Choroid plexus epithelial cell (primary cell): ENCODE results near the gene DPF3.

Experiments used
- DNase-seq: peaks from one replicate; pipeline ENCODE4 v3.0.0-alpha.2; 2010; ENCODE audit warnings: low read depth
- H3K4me3 ChIP-seq: 2 replicates; pipeline ENCODE4 v1.5.1; 2011; ENCODE audit warnings: low read depth, mild to moderate bottlenecking, control low read depth, low read length, moderate library complexity
- TF ChIP-seq, protein P1 (sequence below): conservative IDR thresholded peaks from 2 replicates; pipeline ENCODE4 v1.5.1; 2011; ENCODE audit warnings: low read depth, mild to moderate bottlenecking, control low read depth, inconsistent platforms, low read length, moderate library complexity

The DPF3 gene

DNA sequence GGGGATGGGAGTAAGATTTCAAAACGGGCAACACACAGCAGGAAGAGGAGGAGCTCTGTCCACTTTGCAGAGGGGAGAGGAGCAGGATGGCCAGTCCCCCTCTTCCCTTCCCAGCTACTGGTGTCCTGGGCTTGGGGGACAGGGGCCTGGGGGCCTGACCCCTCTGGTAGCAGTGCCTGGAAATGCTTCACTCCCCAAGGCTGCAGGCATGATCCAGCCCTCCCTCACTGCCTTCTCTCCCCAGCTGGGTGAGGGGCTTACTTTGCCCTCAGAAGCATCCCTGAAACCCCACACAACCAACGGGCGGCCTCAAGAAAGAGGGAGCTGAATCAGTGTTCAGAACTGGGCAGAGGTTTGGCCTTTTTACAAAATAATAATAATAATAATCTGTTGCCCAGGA, 279.5 kb downstream of the DPF3 start:
- DNase-seq: no peak
- H3K4me3 ChIP-seq: no peak overlapping the region
- TF ChIP-seq, protein P1, sequence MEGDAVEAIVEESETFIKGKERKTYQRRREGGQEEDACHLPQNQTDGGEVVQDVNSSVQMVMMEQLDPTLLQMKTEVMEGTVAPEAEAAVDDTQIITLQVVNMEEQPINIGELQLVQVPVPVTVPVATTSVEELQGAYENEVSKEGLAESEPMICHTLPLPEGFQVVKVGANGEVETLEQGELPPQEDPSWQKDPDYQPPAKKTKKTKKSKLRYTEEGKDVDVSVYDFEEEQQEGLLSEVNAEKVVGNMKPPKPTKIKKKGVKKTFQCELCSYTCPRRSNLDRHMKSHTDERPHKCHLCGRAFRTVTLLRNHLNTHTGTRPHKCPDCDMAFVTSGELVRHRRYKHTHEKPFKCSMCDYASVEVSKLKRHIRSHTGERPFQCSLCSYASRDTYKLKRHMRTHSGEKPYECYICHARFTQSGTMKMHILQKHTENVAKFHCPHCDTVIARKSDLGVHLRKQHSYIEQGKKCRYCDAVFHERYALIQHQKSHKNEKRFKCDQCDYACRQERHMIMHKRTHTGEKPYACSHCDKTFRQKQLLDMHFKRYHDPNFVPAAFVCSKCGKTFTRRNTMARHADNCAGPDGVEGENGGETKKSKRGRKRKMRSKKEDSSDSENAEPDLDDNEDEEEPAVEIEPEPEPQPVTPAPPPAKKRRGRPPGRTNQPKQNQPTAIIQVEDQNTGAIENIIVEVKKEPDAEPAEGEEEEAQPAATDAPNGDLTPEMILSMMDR: no peak

DNA sequence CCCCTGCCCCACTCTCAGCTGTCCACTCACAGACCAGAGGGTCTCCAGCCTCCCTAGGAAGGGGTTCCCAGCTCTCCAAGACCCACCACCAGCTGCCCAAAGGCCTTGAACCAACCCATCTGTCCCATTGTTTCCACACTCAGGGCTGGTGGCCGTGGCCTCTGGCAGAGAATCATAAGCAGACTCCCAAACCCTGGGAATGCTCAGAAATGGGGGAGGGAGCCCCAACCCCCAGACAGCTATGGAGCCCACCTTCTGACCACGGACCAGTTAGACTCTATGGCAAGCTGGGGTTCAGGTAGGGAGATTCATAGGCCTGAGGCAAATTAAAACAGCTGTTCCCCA, 280.0 kb downstream of the DPF3 start:
- no peak overlapping the region for H3K4me3 ChIP-seq
- TF ChIP-seq, protein P1: no peak
- no peak for DNase-seq

DNA sequence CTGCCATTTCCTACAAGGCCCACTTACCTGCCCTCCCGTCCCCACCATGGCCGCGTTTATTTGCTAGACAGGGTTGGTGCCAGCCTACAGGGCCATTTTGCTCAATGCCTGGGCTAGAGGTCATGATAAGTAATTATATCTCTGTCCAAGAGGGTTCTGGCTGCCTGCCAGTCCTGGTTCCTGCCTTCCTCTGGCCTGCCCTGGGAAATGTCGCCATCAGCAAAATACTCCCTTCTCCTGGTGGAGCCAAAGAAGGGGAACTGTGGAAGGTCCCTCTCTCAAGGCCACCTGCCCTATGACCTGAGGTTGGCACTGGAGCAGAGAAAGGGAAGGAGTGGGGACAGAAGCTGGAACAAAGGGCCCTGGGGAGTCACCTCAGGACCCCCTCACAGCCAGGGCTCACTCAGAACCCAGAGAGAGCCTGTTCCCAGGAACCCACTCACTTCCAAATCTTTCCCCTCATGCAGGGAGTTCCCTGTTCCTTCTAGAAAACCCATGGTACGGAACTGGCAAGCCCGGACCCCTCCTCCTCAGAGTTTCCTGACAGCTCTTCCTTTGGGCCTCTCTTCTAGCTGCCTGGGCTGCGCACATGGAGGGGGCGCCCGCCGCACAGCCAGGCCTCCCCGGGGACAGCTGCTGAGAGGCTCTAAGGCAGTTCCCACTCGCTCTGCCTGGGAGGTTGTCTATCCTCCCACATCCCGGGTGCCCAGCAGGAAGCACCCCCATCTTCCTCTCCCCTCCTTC, 280.5 kb downstream of the DPF3 start:
- TF ChIP-seq, protein P1: no peak
- H3K4me3 ChIP-seq: no peak overlapping the region
- peak; percentile 26 for DNase-seq

DNA sequence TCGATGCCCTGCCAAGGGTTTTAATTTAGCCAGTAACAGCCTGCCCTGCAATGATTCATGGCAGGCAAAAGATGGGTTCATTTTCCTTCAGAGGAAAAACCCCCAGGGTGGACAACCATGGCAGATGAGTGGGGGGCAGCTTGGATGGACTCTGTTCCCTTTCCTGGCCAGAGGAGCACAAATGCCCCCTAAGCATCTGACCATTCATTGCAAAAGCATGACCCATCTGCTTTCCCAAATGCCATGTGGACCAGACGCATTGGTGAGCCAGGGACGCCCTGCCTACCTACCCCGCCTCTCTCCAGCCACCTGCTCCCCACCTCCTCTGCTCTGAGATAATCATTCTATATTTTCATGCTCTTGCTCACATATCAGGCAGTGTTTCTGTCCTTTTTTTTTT, 281.9 kb downstream of the DPF3 start:
- TF ChIP-seq, protein P1: no peak
- H3K4me3 ChIP-seq: no peak overlapping the region
- no peak for DNase-seq

DNA sequence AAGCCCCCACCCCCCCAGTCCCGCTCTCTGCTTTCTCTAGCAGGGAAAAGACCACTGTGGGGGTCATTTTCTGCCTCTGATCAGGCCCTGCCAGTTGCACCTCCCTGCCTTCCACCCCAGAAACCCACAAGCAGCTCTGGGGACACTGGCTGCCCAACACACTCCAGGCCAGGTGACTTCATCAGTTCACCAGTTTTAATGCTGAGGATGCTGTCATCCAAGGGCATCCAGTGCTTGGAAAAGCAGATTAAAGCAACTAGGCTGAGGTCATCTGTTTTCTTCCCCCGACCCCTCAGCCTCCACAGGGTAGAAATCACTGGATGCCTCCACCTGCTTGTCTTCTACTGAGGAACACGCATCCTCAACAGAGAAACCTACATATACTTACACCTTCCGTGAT, 282.4 kb downstream of the DPF3 start:
- no peak for DNase-seq
- H3K4me3 ChIP-seq: no peak overlapping the region
- TF ChIP-seq, protein P1: no peak

DNA sequence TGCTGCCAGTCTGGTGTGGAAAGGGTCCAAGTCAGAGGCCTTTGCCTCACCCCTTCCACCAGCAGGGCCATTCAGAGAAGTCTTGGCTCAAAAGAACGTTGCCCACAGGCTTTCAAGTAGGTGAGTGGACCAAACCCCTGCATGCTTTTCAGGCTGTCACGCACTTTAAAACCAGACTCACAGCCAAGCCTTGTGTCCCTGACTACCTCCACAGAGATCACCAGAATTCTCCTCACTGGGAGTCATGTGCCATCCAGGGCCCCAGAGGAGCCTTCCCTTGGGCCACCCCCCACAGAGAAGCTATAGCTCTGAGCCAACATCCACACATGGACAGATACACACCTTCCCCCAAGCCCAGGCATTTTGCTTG, 283.1 kb downstream of the DPF3 start:
- DNase-seq: peak; percentile 53
- TF ChIP-seq, protein P1: no peak
- no peak overlapping the region for H3K4me3 ChIP-seq

DNA sequence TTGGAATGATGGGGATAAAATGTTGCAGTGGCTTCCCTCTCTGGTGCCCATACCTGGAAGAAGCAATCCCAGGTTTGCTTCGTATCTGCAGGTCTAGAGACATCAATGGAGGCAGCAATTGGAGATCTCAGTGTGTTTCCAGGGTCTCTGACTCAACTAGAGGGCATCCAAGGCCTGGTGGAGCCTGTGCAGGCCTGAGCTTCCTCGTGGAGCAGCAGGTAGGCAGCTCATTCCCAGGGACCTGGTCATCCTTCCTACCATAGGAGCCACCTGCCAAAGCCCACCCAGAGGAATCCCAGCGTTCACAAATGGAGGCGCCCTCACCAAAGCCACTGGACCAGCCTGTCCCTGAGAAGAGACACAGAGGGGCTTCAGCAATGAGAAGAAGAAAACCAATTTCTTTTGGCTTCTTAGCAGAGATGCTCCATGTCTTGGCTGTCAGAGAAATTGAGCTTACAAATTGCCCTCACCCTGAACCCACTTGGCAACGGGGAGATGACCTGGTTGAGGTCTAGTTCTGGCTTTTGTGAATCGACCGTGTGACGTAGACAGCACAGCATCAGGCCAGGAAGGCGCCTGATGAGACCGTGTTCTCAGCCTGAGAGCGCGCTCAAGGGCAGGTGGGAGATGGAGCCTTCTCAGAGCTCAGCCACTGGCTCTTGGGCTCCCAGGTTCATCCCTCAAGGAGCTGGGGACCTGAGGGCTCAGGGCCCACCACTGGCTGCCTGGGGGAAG, 283.6 kb downstream of the DPF3 start:
- TF ChIP-seq, protein P1: no peak
- DNase-seq: no peak
- no peak overlapping the region for H3K4me3 ChIP-seq
